Ishikawa (cell line): Measurements from ENCODE around the gene IL1RAPL1.

Source experiments
- CEBPB ChIP-seq: IDR thresholded peaks from 2 replicates; pipeline ENCODE4 v1.6.1; 2012
- CREB1 ChIP-seq: IDR thresholded peaks from 2 replicates; pipeline ENCODE4 v1.6.1; 2012; ENCODE audit warnings: low read depth
- EGR1 ChIP-seq: IDR thresholded peaks from 2 replicates; pipeline ENCODE4 v1.6.1; 2012
- EP300 ChIP-seq: IDR thresholded peaks from 2 replicates; pipeline ENCODE4 v1.6.1; 2012; ENCODE audit warnings: borderline replicate concordance
- FOXM1 ChIP-seq: IDR thresholded peaks from 2 replicates; pipeline ENCODE4 v1.6.1; 2012; ENCODE audit warnings: low read depth, borderline replicate concordance
- MAX ChIP-seq: IDR thresholded peaks from 2 replicates; pipeline ENCODE4 v1.6.1; 2012
- NFIC ChIP-seq: IDR thresholded peaks from 2 replicates; pipeline ENCODE4 v1.6.1; 2012
- RAD21 ChIP-seq: IDR thresholded peaks from 2 replicates; pipeline ENCODE4 v1.6.1; 2012; ENCODE audit warnings: low read depth
- REST ChIP-seq: IDR thresholded peaks from 2 replicates; pipeline ENCODE4 v1.6.1; 2012; ENCODE audit warnings: low read depth, mild to moderate bottlenecking
- TAF1 ChIP-seq: IDR thresholded peaks from 2 replicates; pipeline ENCODE4 v1.6.1; 2012; ENCODE audit warnings: low read depth, mild to moderate bottlenecking
- TCF12 ChIP-seq: IDR thresholded peaks from 2 replicates; pipeline ENCODE4 v1.6.1; 2012; ENCODE audit warnings: low read depth
- TEAD4 ChIP-seq: IDR thresholded peaks from 2 replicates; pipeline ENCODE4 v1.6.1; 2012
- USF1 ChIP-seq: IDR thresholded peaks from 2 replicates; pipeline ENCODE4 v1.6.1; 2012
- YY1 ChIP-seq: IDR thresholded peaks from 2 replicates; pipeline ENCODE4 v1.6.1; 2012; ENCODE audit warnings: low read depth
- ZBTB7A ChIP-seq: IDR thresholded peaks from 2 replicates; pipeline ENCODE4 v1.6.1; 2012; ENCODE audit warnings: low read depth

IL1RAPL1 gene

GRCh38 chrX:29148511-29148910 is 561.3 kb downstream of the IL1RAPL1 start:
- no peak for TF ChIP-seq TCF12
- TF ChIP-seq ZBTB7A: no peak
- TF ChIP-seq RAD21: no peak
- TF ChIP-seq CREB1: no peak
- TF ChIP-seq NFIC: no peak
- no peak for TF ChIP-seq YY1

DNA sequence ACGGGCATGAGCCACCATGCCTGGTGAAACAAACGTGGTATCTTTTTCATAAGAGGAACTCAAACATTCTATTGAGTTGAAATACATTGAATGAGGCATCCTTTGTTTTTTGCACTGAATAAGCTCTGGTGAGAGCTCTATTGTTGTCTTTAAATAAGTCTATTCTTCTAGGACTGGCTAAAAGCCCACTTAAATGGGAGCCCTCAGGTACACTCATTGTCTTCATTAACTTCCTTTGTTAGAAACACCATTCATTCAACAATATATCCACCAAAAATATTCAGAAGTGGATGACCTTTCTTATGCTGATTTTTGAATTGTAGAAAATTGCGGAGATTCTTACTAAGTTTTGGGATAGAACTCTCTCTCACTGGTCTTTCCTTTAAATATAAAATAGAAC is 568.0 kb downstream of the IL1RAPL1 start:
- TF ChIP-seq CEBPB: no peak
- no peak for TF ChIP-seq EGR1
- no peak for TF ChIP-seq TAF1
- TF ChIP-seq EP300: no peak
- no peak for TF ChIP-seq RAD21
- no peak for TF ChIP-seq MAX
- TF ChIP-seq REST: no peak
- no peak for TF ChIP-seq NFIC
- TF ChIP-seq TEAD4: no peak
- TF ChIP-seq YY1: no peak
- no peak for TF ChIP-seq TCF12

DNA sequence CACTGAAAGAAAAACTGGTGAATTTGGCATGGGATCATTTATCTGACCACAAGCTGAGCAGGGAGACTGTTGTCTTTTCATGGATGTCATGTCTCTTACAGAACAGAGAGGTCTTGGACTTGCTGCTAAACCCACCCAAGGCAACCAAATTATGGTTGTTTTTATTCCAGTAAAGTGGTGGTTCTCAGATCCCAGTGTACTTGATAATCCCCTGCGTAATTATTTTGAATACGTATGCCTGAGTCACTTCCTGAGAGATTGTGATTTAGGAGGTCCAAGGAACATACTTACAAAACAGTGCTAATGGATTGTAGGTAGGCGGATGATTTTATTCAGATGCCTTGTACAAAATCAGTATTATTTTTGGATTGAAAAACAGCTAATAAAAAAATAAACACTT is 585.6 kb downstream of the IL1RAPL1 start:
- TF ChIP-seq USF1: no peak
- TF ChIP-seq MAX: no peak
- no peak for TF ChIP-seq TAF1
- no peak for TF ChIP-seq CREB1
- no peak for TF ChIP-seq EGR1
- no peak for TF ChIP-seq FOXM1
- TF ChIP-seq REST: no peak
- no peak for TF ChIP-seq YY1
- no peak for TF ChIP-seq RAD21
- TF ChIP-seq EP300: no peak
- TF ChIP-seq TCF12: no peak
- no peak for TF ChIP-seq TEAD4
- no peak for TF ChIP-seq NFIC
- TF ChIP-seq ZBTB7A: no peak
- no peak for TF ChIP-seq CEBPB

- no peak for TF ChIP-seq EP300
- no peak for TF ChIP-seq TCF12
These were observed 600.0 kb downstream of the IL1RAPL1 start for GRCh38 chrX:29187264-29187663.

DNA sequence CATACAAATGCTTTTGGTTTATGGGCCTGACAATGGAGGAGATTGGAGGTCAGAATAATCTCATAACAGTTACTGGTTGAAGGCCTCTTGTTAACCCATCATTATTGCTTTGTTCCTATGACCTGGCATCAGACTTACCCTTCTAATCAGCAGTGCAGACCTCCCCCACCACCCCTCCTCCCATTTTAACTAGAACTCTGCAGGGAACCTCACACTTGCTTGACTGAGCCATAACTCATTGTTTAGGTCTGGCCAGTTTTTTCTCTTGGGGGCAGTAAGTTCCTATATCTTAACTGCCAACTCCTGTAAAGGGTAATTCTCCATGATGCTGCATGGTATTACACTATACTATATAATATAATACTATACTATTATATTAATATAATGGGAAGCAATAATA is 609.3 kb downstream of the IL1RAPL1 start:
- TF ChIP-seq CEBPB: no peak
- no peak for TF ChIP-seq TEAD4
- TF ChIP-seq NFIC: no peak
- no peak for TF ChIP-seq EGR1
- TF ChIP-seq RAD21: no peak
- no peak for TF ChIP-seq ZBTB7A
- no peak for TF ChIP-seq YY1
- TF ChIP-seq CREB1: no peak
- no peak for TF ChIP-seq EP300
- TF ChIP-seq MAX: no peak
- no peak for TF ChIP-seq USF1
- no peak for TF ChIP-seq FOXM1
- no peak for TF ChIP-seq TCF12
- no peak for TF ChIP-seq TAF1
- TF ChIP-seq REST: no peak
